Calu3 (cell line): Measurements from ENCODE around the gene RNF121. TPM values are rescaled to one million over a fixed set of nuclear protein-coding genes. Genes with fewer than 3 reads are reported as not detected.
"Not testable (repeated sequence)": the region's sequence is repeated elsewhere in the genome, so short reads cannot be mapped to it uniquely, and the experiment has no call there.

Experiments
- Bru-seq: library from RNA; stranded (reverse); fragments of 400-500 nt; gene quantifications from one replicate; lab custom pipeline; 2021; lab: Mats Ljungman, UMichigan
- BruChase-seq, 2 experiments: library from RNA; stranded (reverse); fragments of 400-500 nt; gene quantifications; one replicate each; lab custom pipeline; 2021; lab: Mats Ljungman, UMichigan
- BruUV-seq: library from RNA; stranded (reverse); fragments of 400-500 nt; replicated peaks from 2 replicates; lab custom pipeline; 2021; lab: Mats Ljungman, UMichigan
- CTCF ChIA-PET: fragments of 300-600 bp; sonication (Branson Sonifier 250); formaldehyde crosslinking; loops from one replicate; lab custom pipeline; 2022; ENCODE audit warnings: antibody characterized with exemption; lab: Charles Lee
- DNase-seq: peaks from one replicate; pipeline ENCODE4 v3.0.0; 2022
- H3K27ac Mint-ChIP-seq: one replicate; pipeline ENCODE4 v1.8.0; 2022; ENCODE audit warnings: mixed read lengths; ENCODE audit not compliant: unreplicated experiment
- H3K27me3 Mint-ChIP-seq: one replicate; pipeline ENCODE4 v1.8.0; 2022; ENCODE audit warnings: mixed read lengths; ENCODE audit not compliant: unreplicated experiment
- H3K36me3 Mint-ChIP-seq: one replicate; pipeline ENCODE4 v1.8.0; 2022; ENCODE audit warnings: mild to moderate bottlenecking, moderate library complexity, mixed read lengths; ENCODE audit not compliant: insufficient read depth, unreplicated experiment
- H3K4me1 Mint-ChIP-seq: one replicate; pipeline ENCODE4 v1.8.0; 2022; ENCODE audit warnings: mild to moderate bottlenecking, low read depth, mixed read lengths; ENCODE audit not compliant: unreplicated experiment
- H3K4me3 Mint-ChIP-seq: one replicate; pipeline ENCODE4 v1.8.0; 2022; ENCODE audit warnings: mild to moderate bottlenecking, low read depth, moderate library complexity, mixed read lengths; ENCODE audit not compliant: unreplicated experiment
- H3K9me3 Mint-ChIP-seq: one replicate; pipeline ENCODE4 v1.8.0; 2022; ENCODE audit warnings: low read depth, mixed read lengths; ENCODE audit not compliant: unreplicated experiment
- CTCF ChIP-seq: fragments of 200-600 bp; IDR thresholded peaks from one replicate; pipeline ENCODE4 v1.8.0; 2022; ENCODE audit warnings: antibody characterized with exemption; ENCODE audit not compliant: unreplicated experiment
- intact Hi-C: fragments of 100-400 bp; cut with micrococcal nuclease; formaldehyde crosslinking; loops from one replicate; pipeline ENCODE4 v1.10.0; 2022; ENCODE audit not compliant: unreplicated experiment
- long read RNA-seq: library from polyadenylated mRNA; stranded (forward); transcript quantifications from one replicate; pipeline ENCODE4 v2.0.0, GENCODE V29; 2022
- total RNA-seq: library from RNA; stranded (reverse); gene quantifications from 2 replicates; pipeline ENCODE4 v1.2.3, GENCODE V29; 2022

RNF121 gene
- 51.7 and 52.3 TPM in 2 replicates for total RNA-seq
- Bru-seq, nascent RNA = percentile 78 among the genes with signal in this experiment
- percentile 72 among the genes with signal in this experiment for BruChase-seq, experiment 1, labeled RNA remaining after a 6-hour chase
- percentile 72 among the genes with signal in this experiment for BruChase-seq, experiment 2, labeled RNA remaining after a 2-hour chase
- long read RNA-seq, transcript RNF121-201 (9 exons, 2,625 nt) = major isoform, 9 of 20 reads
- long read RNA-seq, partial matches to known transcripts = 2 of 20 reads
- long read RNA-seq, other reads (novel, unspliced or antisense) = 9 of 20 reads

- Mint-ChIP-seq H3K27ac (peak within 1 kb of the TSS; percentile 95), H3K9me3 (no peaks in the 10 kb centered on the region), H3K36me3 (peaks cover 27% of the 10 kb centered on the region), H3K4me3 (peak within 1 kb of the TSS; percentile 88), H3K27me3 (no peaks in the 10 kb centered on the region), H3K4me1 (peaks cover 25% of the 10 kb centered on the region)
- TF ChIP-seq CTCF = no peak
- DNase-seq = peak; percentile 96
- CTCF ChIA-PET = interaction anchor here (0.6 to 1.5 kb wide), 4 partner anchors 10 to 120 kb away, joined by 3 to 4 read pairs (median 4); no protein-coding TSS in a partner anchor
- intact Hi-C loops = no loop called here
- BruUV-seq = no TSS peak
Observed at GRCh38 chr11:71928737-71929443, at the start of gene RNF121. TSS of gene RNF121 (plus strand) at chr11:71929046. CDS start at chr11:71929062, 16 bp downstream.

GRCh38 chr11:71885806-71886205 is 43.0 kb upstream of the RNF121 start:
- DNase-seq, H3K36me3 Mint-ChIP-seq, H3K4me3 Mint-ChIP-seq, H3K27me3 Mint-ChIP-seq, H3K27ac Mint-ChIP-seq, CTCF ChIA-PET, intact Hi-C loops, H3K9me3 Mint-ChIP-seq, BruUV-seq: not testable (repeated sequence)
- peaks cover 16% of the 10 kb centered on the region for H3K4me1 Mint-ChIP-seq

DNA sequence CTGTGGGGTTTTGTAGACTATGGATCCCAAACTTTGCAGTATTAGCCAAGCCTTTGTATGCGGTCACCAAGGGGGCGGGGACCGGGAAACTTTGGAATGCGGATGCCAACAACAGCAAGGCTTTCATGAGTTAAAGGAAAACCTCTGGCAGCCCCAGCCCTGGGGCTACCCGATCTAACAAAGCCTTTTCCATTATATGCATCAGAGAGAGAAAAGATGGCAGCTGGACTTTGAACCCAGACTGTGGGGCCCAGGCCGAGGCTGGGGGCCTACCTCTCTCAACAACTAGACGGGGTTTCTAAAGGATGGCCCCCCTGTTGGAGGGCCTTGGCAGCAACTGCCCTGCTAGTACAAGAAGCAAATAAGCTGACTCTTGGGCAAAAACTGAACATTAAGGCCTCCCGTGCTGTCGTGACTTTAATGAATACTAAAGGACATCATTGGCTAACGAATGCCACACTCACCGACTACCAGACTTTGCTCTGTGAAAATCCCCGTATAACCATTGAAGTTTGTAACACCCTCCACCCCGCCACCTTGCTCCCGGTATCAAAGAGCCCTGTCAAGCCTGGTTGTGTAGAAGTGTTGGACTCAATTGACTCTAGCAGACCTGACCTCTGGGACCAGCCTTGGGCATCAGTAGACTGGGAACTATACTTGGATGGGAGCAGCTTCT is 40.4 kb upstream of the RNF121 start:
- H3K36me3 Mint-ChIP-seq, BruUV-seq, H3K27me3 Mint-ChIP-seq, H3K9me3 Mint-ChIP-seq, intact Hi-C loops, CTCF ChIA-PET, H3K4me3 Mint-ChIP-seq: not testable (repeated sequence)
- Mint-ChIP-seq H3K27ac (peak overlapping the region; percentile 39), H3K4me1 (peaks cover 16% of the 10 kb centered on the region)
- peak; percentile 50 for DNase-seq

DNA sequence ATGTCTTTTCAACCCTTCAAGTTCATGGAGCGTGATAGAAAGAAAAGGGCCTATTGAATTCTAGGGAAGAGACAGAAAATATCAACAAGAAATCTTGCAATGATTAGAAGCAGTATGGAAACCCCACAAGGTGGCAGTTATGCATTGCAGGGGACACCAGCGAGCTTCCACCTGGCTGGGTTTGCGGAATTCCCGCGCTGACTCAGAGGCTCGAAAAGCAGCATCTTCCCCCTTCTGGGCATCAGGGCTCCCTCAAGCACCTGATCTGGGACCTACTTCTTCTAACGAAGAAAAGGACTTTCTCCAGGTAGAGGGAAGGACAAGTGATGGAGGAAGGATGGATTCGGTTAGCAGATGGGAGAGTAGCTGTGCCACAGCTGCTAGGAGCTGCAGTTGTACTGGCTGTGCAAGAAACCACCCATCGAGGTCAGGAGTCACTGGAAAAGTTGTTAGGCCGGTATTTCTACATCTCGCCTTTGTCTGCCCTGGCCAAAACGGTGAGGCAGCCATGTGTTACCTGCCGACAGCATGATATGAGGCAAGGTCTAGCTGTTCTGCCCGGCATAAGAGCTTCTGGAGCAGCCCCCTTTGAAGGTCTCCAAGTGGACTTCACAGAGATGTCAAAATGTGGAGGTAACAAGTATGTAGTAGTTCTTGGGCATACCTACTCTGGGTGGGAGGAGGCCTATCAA is 39.5 kb upstream of the RNF121 start:
- Mint-ChIP-seq H3K4me1 (peaks cover 16% of the 10 kb centered on the region), H3K27ac (peak overlapping the region; percentile 39)
- H3K4me3 Mint-ChIP-seq, H3K9me3 Mint-ChIP-seq, H3K36me3 Mint-ChIP-seq, intact Hi-C loops, H3K27me3 Mint-ChIP-seq, CTCF ChIA-PET, BruUV-seq: not testable (repeated sequence)
- peak; percentile 9 for DNase-seq

DNA sequence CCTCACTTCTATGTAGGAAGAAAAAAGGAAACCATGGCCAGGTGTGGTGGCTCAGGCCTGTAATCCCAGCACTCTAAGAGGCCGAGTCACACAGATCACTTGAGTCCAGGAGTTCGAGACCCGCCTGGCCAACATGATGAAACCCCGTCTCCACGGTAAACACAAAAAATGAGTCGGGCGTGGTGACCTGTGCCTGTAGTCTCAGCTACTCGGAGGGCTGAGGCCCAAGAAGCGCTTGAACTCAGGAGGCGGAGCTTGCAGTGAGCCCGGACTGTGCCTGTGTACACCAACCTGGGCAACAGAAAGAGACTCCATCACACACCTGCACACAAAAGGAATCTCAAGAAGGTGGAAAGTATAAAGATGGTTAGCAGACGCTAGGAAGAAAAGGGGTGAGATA is 32.9 kb upstream of the RNF121 start:
- Mint-ChIP-seq H3K27me3 (no peaks in the 10 kb centered on the region), H3K4me1 (no peaks in the 10 kb centered on the region), H3K4me3 (no peak overlapping the region), H3K27ac (no peak overlapping the region), H3K9me3 (peaks cover 13% of the 10 kb centered on the region), H3K36me3 (no peaks in the 10 kb centered on the region)
- BruUV-seq = no TSS peak
- no peak for DNase-seq
- CTCF ChIA-PET = no interaction called here
- intact Hi-C loops = no loop called here
- no peak for TF ChIP-seq CTCF

DNA sequence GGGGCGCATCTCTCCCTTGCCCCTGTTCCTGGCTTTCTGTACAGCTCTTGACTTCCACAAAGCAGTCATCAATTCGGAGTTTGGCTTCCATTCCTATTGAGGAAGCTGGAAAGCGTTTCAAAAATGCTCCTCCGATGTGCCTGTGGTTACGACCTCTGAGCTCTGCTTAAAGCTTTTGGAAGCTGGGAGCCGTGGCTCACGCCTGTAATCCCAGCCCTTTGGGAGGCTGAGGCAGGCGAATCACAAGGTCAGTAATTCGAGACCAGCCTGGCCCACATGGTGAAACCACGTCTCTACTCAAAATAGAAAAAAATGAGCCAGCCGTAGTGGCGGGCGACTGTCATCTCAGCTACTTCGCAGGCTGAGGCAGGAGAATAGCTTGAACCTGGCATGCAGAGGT is 27.7 kb upstream of the RNF121 start:
- intact Hi-C loops, H3K4me3 Mint-ChIP-seq, H3K27me3 Mint-ChIP-seq, DNase-seq, H3K4me1 Mint-ChIP-seq, CTCF ChIA-PET, BruUV-seq, H3K9me3 Mint-ChIP-seq, H3K36me3 Mint-ChIP-seq, H3K27ac Mint-ChIP-seq: not testable (repeated sequence)
